H4 (cell line): ENCODE measurements around the gene AFF3. TPM values are rescaled to one million over a fixed set of nuclear protein-coding genes. Genes with fewer than 3 reads are reported as not detected.

Experiments used
- DNase-seq: peaks from one replicate; pipeline ENCODE4 v3.0.0-alpha.2; 2015; ENCODE audit warnings: low spot score
- total RNA-seq: library from RNA; depleted of rRNA; stranded (reverse); fragments of >200 nt; shearing (Covaris generic); gene quantifications from 2 replicates; pipeline ENCODE4 v1.2.3, GENCODE V29; 2014

The AFF3 gene
- total RNA-seq, 1 experiment from 2014 or later: 0.37 TPM

DNA sequence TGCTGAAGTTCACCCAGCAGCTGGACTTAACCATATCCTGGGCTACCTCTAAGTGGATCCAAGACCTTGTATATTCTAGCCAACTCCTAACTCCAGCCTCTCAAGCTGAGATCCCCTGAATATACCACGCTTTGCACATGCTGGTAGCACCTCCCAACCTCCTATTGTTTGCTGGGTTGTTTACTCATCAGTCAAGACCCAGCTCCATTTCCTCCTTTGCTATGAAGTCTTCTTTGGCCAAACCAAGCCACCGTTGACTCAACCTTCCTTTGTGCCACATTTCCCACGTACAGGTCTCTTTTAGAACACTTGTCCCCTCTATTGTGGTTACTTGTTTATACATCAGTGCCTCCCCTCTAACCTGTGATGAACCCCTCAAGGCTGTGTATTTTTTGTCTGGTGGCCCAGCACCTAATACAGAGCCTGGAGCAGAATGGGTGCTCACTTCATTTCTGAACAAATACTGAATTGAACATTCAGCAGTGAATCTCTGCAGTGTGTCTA, 384.7 kb downstream of the AFF3 start:
- DNase-seq: no peak

DNA sequence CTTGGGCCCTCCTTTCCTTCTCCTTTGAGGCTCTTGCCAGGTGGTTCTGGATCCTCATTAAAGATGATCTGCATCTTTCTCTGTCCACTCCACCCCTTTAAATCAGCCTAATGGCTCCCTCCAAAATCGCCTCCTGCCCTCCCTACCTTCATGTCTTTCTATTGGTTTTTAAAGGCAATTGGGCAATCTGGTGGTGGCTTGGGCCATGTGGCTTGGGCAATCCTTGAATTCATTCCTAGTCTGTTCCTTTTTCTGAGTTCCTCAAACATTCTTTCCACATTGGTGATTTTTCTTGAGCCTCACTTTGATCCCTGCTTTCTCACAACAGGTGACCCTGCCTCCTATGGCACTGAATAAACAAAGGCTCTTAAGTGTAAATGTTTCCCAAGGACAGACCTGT, 386.3 kb downstream of the AFF3 start:
- no peak for DNase-seq

DNA sequence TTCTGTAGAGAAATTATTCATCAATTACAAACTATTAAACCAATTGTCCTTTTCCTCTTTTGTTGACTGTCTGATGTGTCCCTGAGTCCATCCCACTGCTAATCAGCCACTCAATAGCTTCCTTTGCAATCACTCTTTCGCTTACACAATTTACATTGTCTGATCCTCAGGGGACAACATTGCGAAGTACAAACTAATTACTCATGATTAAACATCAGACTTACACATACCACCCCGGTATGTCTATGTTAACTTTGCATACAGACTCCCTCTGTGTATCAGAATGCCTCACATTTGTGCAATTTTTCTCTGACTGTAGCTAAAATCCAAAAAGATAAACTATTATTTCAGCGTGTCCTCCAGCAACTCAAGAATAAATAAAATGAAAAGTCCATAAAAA, 388.2 kb downstream of the AFF3 start:
- DNase-seq: no peak

DNA sequence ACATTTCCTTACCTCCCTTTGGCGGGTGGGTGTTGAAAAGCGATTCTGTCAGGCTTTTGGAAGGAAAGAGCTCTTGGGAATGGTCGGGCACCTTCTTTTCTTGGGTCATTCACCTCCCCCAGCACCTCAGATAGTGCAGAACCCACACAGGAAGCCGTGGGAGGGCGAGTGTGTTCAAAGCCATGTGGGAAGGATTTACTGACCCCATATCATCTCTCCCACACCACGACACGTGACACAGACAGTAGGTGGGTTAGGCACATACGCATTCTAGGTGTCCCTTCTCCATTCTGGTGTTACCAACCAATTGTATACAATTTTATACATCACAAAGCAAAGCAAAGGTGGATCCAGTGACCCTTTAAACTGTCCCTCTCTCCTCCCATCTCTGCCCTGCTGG, 388.9 kb downstream of the AFF3 start:
- no peak for DNase-seq

DNA sequence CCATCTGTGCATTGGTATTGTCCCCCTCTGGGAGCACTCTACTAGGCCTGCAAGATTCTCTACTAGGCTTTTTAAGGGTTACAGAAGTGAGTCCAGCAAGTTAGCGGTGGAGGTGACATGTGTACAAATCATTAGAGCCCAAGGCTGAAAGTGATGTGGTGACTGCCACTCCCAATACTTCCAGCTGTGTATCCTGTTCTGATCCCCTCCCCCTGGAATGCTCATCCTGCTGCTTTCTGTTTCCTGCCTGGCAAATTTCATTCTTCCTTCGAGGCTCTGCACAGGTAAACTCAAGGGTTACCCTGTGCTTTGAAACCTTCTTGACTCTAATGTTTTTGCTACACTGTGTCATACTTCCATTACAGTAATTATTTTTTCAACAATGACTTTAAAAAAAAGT, 394.0 kb downstream of the AFF3 start:
- DNase-seq: no peak

DNA sequence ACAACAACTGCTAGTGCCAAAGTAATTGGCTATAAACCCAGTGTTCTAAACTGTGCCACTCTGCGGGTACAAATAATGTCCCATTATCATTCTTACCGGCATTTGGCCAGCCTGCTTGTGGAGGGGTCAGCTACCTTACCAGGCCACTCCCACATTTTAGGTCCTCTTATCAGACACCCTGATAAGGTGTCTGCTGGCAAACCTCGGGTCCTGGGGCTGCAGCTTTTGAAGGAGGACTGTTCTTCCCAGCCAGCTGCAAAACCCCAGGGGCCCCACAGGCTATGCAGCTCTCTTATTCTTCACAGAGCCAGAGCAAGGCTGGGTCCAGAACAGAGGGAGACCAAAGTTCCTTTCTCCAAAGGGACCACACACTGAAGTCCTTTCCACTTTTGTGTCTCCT, 394.5 kb downstream of the AFF3 start:
- no peak for DNase-seq

DNA sequence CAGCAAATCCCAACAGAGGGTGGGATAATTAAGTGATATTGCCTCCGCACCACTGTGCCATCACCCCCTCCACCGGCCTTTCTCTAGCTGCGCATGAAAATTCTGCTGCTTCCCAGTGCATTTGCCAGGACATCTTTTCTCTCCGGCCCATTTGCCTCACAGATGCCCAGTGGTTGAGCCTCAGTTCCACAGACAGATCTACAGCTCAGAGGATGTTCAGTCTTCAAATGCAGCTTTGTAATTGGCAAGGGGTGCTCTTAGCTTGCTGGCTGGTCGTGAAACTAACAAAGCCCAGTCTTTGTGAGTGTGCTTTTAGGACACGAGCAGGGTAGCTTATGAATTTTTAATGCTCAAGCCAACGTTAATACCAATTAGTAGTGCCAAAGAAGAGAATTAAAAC, 399.2 kb downstream of the AFF3 start:
- DNase-seq: no peak

DNA sequence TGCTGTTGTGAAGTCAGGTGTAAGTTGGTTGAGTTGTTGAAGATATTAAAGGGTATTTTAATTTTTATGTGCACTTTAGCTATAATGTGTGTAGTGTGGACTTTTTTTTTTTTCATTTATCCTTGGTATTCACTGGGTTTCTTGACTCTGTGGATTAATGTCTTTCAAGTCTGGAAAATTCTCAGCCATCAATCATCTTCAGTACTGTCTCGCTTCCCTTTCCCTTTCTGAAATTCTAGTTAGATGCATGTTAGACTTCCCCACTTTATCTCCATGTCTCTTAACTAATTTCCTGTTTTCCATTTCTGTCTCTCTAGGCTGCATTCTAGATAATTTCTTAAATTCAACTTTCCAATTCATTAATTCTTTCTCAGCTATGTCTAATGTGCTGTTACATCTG, 404.9 kb downstream of the AFF3 start:
- DNase-seq: no peak

DNA sequence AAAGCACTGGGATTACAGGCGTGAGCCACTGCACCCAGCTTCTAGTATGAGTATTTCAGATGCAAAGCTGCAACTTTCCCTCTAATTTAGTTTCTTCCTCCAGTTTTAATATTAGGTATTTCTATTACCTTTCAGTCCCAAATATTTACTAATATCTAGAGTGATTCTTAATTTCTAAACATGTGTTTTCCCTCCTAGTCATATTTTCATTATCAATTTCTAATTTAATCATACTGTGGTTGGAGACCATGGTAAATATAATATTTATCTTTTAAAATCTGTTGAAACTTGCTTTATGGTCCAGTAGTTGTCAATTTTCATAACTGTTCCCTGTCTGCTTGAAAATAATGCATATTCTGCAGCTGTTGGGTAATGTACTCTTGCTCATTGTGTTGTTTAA, 406.6 kb downstream of the AFF3 start:
- no peak for DNase-seq

DNA sequence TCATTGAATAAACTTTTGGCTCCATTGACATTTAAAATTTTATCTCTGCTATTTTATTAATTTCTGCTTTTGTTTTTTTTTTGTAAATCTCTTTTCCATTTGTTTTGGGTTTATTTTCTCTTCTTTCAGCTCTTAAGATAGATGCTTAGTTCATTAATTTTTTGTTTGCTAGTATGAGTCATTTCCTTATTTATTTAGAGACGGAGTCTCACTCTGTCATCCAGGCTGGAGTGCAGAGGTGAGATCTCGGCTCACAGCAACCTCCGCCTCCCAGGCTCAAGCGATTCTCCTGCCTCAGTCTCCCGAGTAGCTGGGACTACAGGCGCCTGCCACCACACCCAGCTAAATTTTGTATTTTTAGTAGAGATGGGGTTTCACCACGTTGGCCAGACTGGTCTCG, 407.1 kb downstream of the AFF3 start:
- DNase-seq: peak; percentile 18

DNA sequence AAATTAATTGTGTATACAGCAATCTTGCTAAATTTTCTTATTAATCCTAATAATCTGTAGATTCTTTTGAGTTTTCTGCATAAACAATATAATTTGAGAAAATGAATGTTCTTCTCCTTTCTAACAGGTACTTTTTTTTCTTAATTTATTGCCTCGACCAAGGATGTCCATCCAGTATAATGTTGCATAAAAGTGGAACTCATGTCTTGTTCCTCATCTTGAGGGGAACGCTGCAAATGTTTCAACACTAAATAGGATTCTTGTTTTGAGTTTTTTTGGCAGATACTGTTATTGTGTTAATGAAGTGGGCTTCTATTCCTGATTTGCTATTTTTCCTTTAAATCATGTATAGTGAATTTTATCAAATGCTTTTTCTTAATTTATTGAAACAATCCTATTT, 408.2 kb downstream of the AFF3 start:
- no peak for DNase-seq

DNA sequence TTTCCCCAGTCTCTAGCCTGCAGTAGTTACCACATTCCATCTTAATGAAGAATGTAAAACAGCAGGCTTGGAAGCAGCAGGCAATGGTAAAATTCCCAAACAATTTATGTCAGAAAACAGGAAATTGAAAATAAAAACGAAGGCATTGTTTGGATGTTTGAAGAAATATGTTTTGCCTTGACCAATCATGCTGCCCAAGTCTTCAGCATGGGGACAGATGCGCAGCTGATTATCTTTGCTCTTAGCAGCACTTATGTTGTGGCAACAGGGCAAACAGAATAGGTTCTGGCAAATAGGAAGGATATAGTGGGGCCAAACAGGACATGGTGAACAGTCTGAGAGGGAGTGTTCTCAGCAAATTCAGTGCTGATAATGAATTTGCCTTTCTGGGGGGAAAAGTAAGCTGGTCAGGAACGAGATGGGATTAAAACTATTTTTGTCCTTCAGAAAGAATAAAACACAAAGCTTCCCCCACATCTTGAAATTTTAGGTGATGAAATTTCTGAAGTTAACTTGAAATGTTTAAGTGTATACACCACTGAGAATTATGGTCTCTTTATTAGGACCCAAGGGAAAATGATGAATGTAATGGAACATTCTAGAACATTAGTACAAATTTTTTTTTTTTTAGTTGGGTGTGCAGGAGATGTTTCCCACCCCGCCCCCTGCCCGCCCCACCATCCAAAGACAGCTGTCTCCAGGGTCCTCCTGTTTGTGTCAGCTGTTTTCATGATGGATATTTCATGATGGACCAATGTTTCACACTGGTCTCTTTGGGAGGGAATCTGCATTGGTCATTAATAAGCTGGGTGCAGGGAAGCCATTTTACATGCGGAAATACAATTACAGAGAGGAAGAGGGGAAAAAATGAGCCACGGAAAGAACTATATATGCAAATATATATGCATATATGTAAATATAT, 413.0 kb downstream of the AFF3 start:
- no peak for DNase-seq

DNA sequence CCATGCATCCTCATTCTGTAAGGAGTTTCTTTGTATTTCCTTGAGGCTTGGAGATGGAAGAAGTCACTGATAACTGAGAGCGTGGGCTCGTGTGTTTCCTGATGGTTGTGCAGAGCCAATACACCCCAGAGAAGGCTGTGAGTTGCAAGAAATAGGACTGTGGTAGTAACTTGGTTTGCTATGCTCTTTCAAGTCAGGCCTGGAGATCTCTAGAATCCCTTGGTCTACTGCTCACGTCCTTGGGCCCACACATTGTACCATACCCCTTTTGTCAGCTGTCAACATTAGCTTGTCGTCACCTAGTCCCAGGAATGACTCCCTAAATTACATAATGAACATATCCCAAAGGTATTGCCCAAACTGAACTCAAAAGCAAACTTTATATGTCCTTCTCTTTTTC, 414.2 kb downstream of the AFF3 start:
- DNase-seq: no peak

DNA sequence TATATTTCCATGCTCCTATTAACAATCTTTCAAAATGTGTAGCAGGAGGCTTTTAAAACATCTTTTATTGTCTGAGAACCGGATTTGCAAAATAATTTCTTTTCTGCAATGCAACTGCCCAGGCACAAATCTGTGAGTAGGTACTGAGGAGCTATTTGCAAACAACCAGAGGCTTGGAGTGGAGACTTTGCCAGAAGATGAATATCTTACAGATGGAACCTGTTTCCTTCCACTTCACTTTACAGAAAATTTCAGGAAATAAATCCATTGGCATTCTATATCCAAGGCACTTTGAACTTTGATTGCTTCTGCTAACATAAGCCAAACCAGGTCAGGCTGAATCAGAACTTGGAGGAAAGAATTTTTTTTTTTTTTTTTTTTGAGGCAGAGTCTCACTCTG, 415.2 kb downstream of the AFF3 start:
- DNase-seq: no peak

DNA sequence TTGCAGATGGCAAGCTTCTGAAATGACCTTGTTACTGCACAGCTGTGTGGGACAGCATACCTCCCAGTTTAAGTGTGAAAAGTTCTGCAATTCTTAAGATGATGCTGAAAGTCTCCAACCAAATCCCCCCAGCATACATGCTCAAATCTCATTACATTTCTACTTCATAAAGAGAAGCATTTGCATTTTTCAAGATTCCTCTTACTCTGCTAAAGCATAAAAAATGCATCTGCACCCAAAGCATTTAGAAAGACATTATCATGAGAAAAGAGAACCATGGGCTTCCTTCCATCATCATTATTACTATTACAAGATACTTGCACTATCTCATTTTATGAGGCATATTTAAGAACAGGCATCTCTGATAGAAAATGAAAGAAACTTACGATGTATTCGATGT, 415.7 kb downstream of the AFF3 start:
- no peak for DNase-seq

DNA sequence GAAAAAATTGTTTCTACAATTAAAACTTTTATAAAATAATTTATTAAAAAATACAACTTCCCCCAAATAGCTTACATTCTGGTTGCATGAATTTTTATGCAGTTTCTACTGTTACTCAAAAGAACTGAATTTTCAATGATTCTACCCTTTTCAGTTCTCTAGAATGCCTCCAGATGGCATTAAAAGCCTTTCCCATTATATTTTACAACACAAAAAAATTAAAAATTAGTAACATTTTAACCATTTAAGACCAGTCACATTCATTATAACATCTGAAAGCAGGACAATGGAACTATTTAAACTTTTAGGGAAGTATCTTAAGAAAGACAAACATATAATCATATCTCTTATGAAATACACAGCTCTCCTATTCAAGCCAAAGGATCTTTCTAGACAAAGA, 416.6 kb downstream of the AFF3 start:
- DNase-seq: no peak

DNA sequence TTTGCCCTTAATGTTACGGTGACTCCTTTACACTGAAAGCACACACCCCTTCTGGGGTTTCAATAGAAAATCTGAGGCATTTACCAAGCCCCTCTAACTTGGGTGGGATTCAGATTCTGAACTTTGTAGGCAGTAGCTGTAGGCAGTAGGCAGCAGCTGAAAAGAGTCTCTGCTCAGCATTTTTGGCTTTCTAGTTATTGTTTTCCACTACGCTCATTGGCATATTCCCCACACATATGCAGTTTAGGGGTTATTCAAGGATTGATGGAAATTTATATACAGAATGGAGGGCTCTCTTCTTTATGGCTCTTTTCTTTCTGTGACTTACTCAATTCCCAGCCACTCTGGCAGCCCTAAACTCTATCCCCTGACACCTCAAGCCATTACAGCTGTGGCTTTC, 419.9 kb downstream of the AFF3 start:
- DNase-seq: no peak

DNA sequence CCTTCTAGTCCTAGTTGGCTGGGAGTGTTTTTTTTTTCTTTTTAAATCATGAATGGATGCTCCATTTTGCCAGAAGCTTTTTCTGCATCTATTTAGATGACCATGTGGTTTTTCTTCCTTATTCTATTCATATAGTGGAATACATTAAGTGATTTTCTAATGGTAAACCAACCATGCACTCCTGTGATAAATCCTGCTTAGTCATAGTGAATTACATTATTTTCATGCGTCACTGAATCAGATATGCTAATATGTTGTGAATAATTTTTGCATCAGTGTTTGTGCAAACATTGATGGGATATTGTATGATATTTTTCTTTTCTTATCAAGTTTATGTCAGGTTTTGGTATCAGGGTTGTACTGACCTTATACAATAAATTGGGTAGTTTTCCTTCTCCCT, 423.3 kb downstream of the AFF3 start:
- no peak for DNase-seq

DNA sequence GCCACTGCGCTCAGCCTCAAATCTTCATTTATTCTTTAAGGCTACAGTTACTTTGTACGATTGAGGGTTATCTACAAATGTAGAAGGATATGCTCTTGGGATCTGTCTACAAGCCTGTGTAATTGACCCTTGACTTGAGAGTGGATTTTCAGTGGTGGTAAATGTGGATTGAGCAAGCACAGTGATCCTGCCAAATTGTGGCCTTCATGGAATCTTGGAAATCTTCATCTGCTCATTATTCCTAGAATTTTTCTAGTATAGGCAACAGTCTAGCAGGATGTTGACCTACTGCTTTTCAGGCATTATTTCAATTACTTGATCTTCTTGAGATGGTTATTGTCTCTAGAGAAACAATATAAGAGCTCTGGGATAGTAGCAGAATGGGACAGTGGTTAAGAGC, 426.4 kb downstream of the AFF3 start:
- DNase-seq: no peak

DNA sequence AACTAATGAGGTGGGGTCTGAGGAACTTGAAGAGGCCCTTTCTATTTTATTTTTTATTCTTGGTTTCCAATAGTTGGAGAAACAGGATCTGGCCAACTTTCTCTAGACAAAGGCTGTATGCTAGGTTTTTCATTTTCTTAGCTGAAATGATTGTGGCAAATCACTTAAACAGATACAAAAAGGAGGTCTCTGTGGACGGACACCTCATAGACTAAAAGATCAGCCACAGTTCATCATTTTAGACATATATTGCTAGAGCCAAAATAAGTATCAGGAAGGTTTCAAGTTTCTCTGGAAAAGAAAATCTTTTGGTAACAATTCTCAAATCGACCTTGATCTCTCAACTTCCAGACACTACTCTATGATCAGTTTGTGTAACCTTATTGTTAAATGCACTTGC, 428.0 kb downstream of the AFF3 start:
- no peak for DNase-seq

DNA sequence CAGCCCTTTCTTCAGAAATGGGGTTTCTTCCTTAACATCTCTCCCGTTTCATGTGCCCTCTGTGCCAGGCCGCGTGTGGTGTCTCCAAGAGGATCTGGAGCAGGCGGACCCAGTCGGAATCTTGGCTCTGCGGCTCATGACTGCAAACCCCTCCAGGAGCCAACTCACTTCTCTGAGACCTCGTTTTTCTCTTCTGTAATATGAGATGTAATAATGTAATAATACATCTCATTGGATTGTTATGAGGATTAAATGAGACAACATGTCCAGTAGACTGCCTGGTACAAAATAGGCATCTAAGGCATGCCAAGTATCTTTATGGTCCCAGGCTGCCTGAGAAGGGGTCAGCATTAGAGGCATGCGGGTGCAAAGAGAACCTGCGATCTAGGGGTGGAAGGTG, 431.2 kb downstream of the AFF3 start:
- DNase-seq: no peak

DNA sequence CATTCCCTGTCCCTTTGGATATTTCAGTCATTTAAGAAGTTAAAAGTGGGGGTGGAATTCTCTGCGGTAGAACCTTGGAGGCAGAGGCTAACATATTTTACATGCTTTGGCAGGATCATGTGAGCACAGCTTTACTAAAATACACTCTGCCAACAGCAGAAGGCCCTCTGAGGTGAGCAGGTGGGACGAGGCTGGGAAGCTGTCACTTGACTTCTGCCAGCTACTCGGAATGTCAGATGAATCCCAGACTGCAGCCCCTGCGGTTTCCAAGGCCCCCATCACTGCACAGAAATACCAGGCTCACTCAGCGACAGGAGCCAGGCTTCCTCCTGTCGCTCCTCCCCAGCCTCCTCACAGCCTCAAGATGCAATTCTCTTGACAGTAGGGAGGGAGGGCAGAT, 431.7 kb downstream of the AFF3 start:
- no peak for DNase-seq

DNA sequence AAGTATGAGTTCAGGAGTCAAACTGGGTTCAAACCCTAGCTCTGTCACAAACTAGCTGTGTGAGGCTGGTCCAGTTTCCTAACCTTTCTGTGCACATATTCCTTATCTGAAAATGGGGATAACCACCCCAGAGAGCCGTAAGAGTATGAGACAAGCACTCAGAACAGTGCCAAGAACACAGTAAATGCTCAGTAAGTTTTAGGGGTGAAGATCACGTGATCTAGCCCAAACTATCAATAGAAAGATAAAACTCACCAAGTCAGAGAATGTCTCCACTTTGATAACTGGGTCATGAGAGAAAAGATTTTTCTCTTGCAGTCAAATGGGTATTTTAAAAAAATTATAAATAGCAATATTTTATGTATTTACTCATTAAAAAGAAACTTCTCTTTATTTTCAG, 433.2 kb downstream of the AFF3 start:
- DNase-seq: no peak

DNA sequence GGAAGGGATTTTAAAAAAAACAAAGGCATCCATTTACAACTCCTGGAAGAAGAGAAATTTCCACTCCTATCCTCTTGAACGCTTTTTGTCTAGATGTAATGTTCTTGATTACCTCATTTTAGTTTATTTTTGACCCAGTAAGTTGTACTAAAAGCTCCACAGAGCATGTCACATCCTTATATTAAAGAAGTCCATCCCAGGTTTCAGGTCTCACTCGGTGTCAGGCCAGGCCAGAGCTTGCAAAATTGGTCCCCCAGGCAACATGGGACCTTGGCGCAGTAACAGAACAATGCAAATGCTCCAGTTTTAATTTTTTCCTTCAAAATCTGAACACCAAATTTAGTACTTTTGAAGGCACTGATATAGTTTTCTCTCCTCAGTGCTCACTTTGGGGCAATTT, 434.2 kb downstream of the AFF3 start:
- peak; percentile 59 for DNase-seq
